ENCODE data around the gene SLC2A5. TPM values are rescaled to one million over a fixed set of nuclear protein-coding genes. Genes with fewer than 3 reads are reported as not detected.

SLC2A5 gene
- total and polyA plus RNA-seq, 4 donors: 0.31 to 17.5 (median 8.1) TPM

DNA sequence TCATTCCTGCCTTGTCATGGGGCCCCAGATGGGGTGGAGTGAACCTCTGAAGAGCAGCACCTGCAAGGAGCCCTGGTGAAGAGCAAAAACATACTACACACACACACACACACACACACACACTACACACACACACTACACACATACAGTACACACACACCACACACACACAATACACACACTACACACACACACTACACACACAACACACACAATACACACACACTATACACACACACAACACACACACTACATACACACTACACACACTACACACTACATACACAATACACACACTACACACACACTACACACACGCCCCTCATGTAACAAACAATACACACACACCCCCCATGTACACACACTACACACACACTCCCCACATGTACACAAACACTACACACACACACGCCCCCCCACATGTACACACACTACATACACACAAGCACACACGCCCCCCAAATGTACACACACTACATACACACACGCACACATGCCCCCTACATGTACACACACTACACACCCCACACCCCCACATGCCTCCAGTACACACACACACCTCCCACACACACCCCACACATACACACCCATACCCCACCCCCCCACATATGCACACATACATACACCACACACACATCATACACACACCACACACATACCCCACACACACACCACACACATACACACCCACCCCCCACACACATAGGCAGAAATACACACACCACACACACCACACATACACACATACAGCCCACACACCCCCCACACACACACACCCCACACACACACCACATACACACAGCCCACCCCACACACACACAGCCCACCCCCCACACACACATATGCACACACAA is 9.3 kb downstream of the SLC2A5 start:
- 90 to 91% methylated on average over 4 of the region's 4 CpGs for WGBS, 2 donors
- no peaks in the 10 kb centered on the region for H3K9me3 ChIP-seq (ENCODE audit: control insufficient read depth, low read length)
- no peak for ATAC-seq (ENCODE audit: low FRiP score)

DNA sequence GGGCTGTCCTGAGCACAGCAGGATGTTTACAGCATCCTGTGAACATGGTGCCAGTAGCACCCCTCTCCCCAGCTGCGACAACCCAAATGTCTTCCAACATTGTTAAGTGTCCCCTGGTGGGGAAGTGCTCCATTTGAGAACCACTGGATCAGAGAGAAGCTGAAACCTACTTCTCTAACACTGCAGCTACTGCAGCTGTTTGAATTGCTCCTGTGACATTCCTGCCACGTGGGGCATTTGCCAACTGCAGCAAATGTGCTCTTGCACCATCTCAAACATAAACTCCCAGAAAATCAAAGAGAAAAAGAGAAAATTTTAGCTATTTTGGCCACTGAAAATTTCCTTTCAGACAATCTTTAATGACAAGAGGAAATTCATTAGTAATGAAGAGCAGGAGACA is 11.0 kb downstream of the SLC2A5 start:
- H3K27me3 ChIP-seq (ENCODE audit: control insufficient read depth in 1 of 2, insufficient read depth in 2 of 2, low read length in 1 of 2): no peaks in the 10 kb centered on the region
- no peak for DNase-seq
- H3K27ac ChIP-seq (ENCODE audit: low read depth in 1 of 2, low read length in 2 of 2): no peak overlapping the region
- no peaks in the 10 kb centered on the region for H3K9me3 ChIP-seq (ENCODE audit: control insufficient read depth, low read length)
- H3K4me3 ChIP-seq (ENCODE audit: low read length in 2 of 2): no peak overlapping the region
- intact Hi-C loops (cut with DNase I): no loop called here
- H3K36me3 ChIP-seq (ENCODE audit: control insufficient read depth in 1 of 2, insufficient read depth in 2 of 2, low read length in 1 of 2): no peaks in the 10 kb centered on the region
- no peaks in the 10 kb centered on the region for H3K4me1 ChIP-seq (ENCODE audit: control insufficient read depth in 1 of 2, insufficient read depth in 2 of 2, low read length in 2 of 2)
- 69 to 76% methylated on average over 2 of the region's 2 CpGs for WGBS, 2 donors
- ATAC-seq (ENCODE audit: low FRiP score): no peak

More for the DNA sequence above, 9.3 kb downstream of the SLC2A5 start:
- no peak for DNase-seq
- Histone ChIP-seq H3K27me3 (ENCODE audit: control insufficient read depth in 1 of 2, insufficient read depth in 2 of 2, low read length in 1 of 2) (no peaks in the 10 kb centered on the region), H3K4me3 (ENCODE audit: low read length in 2 of 2) (no peak overlapping the region), H3K36me3 (ENCODE audit: control insufficient read depth in 1 of 2, insufficient read depth in 2 of 2, low read length in 1 of 2) (no peaks in the 10 kb centered on the region), H3K4me1 (ENCODE audit: control insufficient read depth in 1 of 2, insufficient read depth in 2 of 2, low read length in 2 of 2) (no peaks in the 10 kb centered on the region), H3K27ac (ENCODE audit: low read depth in 1 of 2, low read length in 2 of 2) (no peak overlapping the region)
- intact Hi-C loops (cut with DNase I): no loop called here

DNA sequence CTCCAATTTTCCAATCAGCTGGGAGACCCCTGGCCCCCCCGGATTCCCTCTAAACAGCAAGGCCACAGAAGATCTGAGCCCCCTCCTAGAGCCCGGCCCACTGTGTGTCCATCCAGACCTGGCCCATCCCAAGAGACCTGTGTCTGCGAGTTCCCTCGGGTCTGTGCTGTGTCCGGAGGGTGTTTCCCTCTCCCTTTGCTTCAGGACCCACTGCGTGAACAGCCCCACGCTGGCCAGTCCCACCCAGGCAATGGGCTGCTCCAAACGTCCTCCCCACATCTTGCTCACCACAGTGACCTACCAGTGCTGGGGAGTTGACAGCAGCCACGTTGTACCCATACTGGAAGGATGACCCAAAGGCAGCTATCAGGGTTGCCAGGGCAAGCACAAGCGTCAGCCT is 11.6 kb downstream of the SLC2A5 start:
- no peaks in the 10 kb centered on the region for H3K27me3 ChIP-seq (ENCODE audit: control insufficient read depth in 1 of 2, insufficient read depth in 2 of 2, low read length in 1 of 2)
- H3K4me1 ChIP-seq (ENCODE audit: control insufficient read depth in 1 of 2, insufficient read depth in 2 of 2, low read length in 2 of 2): no peaks in the 10 kb centered on the region
- DNase-seq (no peak), ATAC-seq (ENCODE audit: low FRiP score) (no peak)
- H3K27ac ChIP-seq (ENCODE audit: low read depth in 1 of 2, low read length in 2 of 2): no peak overlapping the region
- 88 to 89% methylated on average over 10 of the region's 10 CpGs for WGBS, 2 donors
- no peak overlapping the region for H3K4me3 ChIP-seq (ENCODE audit: low read length in 2 of 2)
- intact Hi-C loops (cut with DNase I): no loop called here
- H3K9me3 ChIP-seq (ENCODE audit: control insufficient read depth, low read length): no peaks in the 10 kb centered on the region
- H3K36me3 ChIP-seq (ENCODE audit: control insufficient read depth in 1 of 2, insufficient read depth in 2 of 2, low read length in 1 of 2): no peaks in the 10 kb centered on the region

DNA sequence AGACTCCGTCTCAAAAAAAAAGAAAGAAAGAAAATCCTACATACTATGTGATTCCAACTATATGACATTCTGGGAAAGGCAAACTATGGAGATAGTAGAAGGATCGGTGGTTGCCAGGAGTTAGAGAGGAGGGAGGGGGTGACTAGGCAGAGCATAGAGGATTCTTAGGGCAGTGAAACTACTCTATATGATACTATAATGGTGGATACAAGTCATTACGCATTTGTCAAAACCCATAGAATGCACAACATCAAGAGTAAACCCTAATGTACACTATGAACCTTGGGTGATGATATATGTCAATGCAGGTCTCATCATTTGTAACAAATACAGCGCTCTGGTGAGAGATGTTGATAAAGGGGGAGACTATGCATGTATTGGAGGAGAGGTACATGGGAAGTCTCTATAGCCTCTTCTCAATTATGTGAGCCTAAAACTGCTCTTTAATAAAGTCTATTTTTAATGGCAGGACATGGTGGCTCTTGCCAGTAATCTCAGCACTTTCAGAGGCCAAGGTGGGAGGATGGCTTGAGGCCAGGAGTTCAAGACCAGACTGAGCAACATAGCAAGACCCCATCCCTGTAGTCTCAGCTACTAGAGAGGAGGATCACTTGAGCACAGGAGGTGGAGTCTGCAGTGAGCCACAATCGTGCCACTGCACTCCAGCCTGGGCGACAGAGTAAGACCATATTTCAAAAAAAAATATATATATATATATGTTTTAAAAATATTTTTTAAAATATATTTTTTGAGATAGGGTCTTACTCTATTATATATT is 17.0 kb downstream of the SLC2A5 start:
- no peaks in the 10 kb centered on the region for H3K36me3 ChIP-seq (ENCODE audit: control insufficient read depth in 1 of 2, insufficient read depth in 2 of 2, low read length in 1 of 2)
- no peaks in the 10 kb centered on the region for H3K9me3 ChIP-seq (ENCODE audit: control insufficient read depth, low read length)
- H3K4me1 ChIP-seq (ENCODE audit: control insufficient read depth in 1 of 2, insufficient read depth in 2 of 2, low read length in 2 of 2): no peaks in the 10 kb centered on the region
- no peak for ATAC-seq (ENCODE audit: low FRiP score)
- DNase-seq: no peak
- no peak overlapping the region for H3K4me3 ChIP-seq (ENCODE audit: low read length in 2 of 2)
- no peaks in the 10 kb centered on the region for H3K27me3 ChIP-seq (ENCODE audit: control insufficient read depth in 1 of 2, insufficient read depth in 2 of 2, low read length in 1 of 2)
- WGBS, 2 donors: 86 to 90% methylated on average over 6 of the region's 6 CpGs
- no peak overlapping the region for H3K27ac ChIP-seq (ENCODE audit: low read depth in 1 of 2, low read length in 2 of 2)
- intact Hi-C loops (cut with DNase I): no loop called here

DNA sequence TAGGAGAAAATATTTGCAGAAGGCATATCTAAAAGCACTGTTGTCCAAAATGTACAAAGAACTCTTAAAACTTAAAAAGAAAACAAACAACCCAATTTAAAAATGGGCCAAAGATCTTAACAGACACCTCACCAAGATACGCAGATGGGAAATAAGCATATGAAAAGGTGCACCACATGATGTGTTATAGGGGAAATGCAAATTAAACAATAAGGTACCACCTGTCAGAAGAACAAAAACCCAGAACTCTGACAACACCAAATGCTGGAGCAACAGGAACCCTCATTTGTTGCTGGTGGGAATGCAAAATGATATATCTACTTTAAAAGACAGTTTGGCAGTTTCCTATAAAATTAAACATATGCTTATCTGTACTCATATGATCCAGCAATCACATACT is 18.1 kb downstream of the SLC2A5 start:
- no peaks in the 10 kb centered on the region for H3K36me3 ChIP-seq (ENCODE audit: control insufficient read depth in 1 of 2, insufficient read depth in 2 of 2, low read length in 1 of 2)
- ATAC-seq (ENCODE audit: low FRiP score): no peak
- no peaks in the 10 kb centered on the region for H3K4me1 ChIP-seq (ENCODE audit: control insufficient read depth in 1 of 2, insufficient read depth in 2 of 2, low read length in 2 of 2)
- no peak overlapping the region for H3K4me3 ChIP-seq (ENCODE audit: low read length in 2 of 2)
- no peak overlapping the region for H3K27ac ChIP-seq (ENCODE audit: low read depth in 1 of 2, low read length in 2 of 2)
- no peaks in the 10 kb centered on the region for H3K9me3 ChIP-seq (ENCODE audit: control insufficient read depth, low read length)
- DNase-seq: no peak
- no peaks in the 10 kb centered on the region for H3K27me3 ChIP-seq (ENCODE audit: control insufficient read depth in 1 of 2, insufficient read depth in 2 of 2, low read length in 1 of 2)
- WGBS, 2 donors: 32 to 40% methylated on average over 1 of the region's 1 CpG
- intact Hi-C loops (cut with DNase I): no loop called here

DNA sequence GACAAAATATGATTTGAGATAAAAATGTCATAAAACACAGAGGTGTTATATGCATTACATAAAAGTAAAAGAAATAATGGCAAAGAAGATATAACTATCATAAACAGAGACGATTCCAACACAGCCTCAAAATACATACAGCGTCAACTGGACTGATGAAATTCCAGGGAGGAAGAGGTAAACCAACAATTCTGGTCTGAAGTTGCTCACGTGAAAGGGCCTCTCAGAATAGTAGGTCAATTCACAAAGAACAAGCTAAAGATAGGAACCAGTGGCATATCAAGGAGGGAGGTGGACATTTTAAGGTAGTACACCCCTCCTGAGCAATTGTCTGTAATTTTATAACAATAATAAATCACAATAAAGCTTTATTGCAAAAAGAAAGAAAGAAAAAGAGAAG is 18.6 kb downstream of the SLC2A5 start:
- no peak overlapping the region for H3K4me3 ChIP-seq (ENCODE audit: low read length in 2 of 2)
- intact Hi-C loops (cut with DNase I): no loop called here
- no peak for DNase-seq
- no peak overlapping the region for H3K27ac ChIP-seq (ENCODE audit: low read depth in 1 of 2, low read length in 2 of 2)
- H3K4me1 ChIP-seq (ENCODE audit: control insufficient read depth in 1 of 2, insufficient read depth in 2 of 2, low read length in 2 of 2): no peaks in the 10 kb centered on the region
- no peak for ATAC-seq (ENCODE audit: low FRiP score)
- no peaks in the 10 kb centered on the region for H3K27me3 ChIP-seq (ENCODE audit: control insufficient read depth in 1 of 2, insufficient read depth in 2 of 2, low read length in 1 of 2)
- H3K36me3 ChIP-seq (ENCODE audit: control insufficient read depth in 1 of 2, insufficient read depth in 2 of 2, low read length in 1 of 2): no peaks in the 10 kb centered on the region
- 64 to 65% methylated on average over 3 of the region's 3 CpGs for WGBS, 2 donors
- no peaks in the 10 kb centered on the region for H3K9me3 ChIP-seq (ENCODE audit: control insufficient read depth, low read length)

DNA sequence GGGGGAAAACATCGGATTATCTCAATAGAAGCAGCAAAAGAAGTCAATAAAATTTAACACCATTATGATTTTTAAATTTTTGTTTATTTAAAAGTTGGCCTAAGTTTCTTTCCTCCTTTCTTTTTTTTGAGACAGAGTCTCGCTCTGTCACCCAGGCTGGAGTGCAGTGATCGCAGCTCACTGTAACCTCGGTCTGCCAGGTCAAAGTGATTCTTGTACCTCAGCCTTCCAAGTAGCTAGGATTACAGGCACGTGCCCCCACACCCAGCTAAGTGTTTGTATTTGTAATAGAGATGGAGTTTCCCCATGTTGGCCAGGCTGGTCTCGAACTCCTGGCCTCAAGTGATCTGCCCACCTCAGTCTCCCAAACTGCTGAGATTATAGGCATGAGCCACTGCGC is 20.9 kb downstream of the SLC2A5 start:
- no peaks in the 10 kb centered on the region for H3K27me3 ChIP-seq (ENCODE audit: control insufficient read depth in 1 of 2, insufficient read depth in 2 of 2, low read length in 1 of 2)
- no peak overlapping the region for H3K4me3 ChIP-seq (ENCODE audit: low read length in 2 of 2)
- WGBS, 2 donors: 83 to 87% methylated on average over 7 of the region's 7 CpGs
- no peak for ATAC-seq (ENCODE audit: low FRiP score)
- no peak overlapping the region for H3K27ac ChIP-seq (ENCODE audit: low read depth in 1 of 2, low read length in 2 of 2)
- no peak for DNase-seq
- no peaks in the 10 kb centered on the region for H3K9me3 ChIP-seq (ENCODE audit: control insufficient read depth, low read length)
- no peaks in the 10 kb centered on the region for H3K4me1 ChIP-seq (ENCODE audit: control insufficient read depth in 1 of 2, insufficient read depth in 2 of 2, low read length in 2 of 2)
- no peaks in the 10 kb centered on the region for H3K36me3 ChIP-seq (ENCODE audit: control insufficient read depth in 1 of 2, insufficient read depth in 2 of 2, low read length in 1 of 2)
- intact Hi-C loops (cut with DNase I): no loop called here

DNA sequence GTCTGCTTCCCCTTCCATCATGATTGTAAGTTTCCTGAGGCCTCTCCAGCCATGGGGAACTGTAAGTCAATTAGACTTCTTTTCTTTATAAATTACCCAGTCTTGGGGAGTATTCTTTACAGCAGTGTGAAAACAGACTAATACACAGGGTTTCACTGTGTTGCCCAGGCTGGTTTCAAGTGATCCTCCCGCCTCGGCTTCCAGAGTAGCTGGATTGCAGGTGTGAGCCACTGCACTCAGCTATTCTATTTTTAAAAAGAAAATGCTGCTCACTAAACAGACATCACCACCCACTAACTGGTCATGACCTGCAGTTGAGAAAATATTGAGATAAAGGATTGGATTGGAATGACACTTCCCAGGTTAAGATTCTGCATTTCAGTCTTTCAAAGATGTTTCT is 22.4 kb downstream of the SLC2A5 start:
- Histone ChIP-seq H3K27me3 (ENCODE audit: control insufficient read depth in 1 of 2, insufficient read depth in 2 of 2, low read length in 1 of 2) (no peaks in the 10 kb centered on the region), H3K9me3 (ENCODE audit: control insufficient read depth, low read length) (no peaks in the 10 kb centered on the region), H3K4me3 (ENCODE audit: low read length in 2 of 2) (no peak overlapping the region), H3K36me3 (ENCODE audit: control insufficient read depth in 1 of 2, insufficient read depth in 2 of 2, low read length in 1 of 2) (no peaks in the 10 kb centered on the region), H3K4me1 (ENCODE audit: control insufficient read depth in 1 of 2, insufficient read depth in 2 of 2, low read length in 2 of 2) (no peaks in the 10 kb centered on the region), H3K27ac (ENCODE audit: low read depth in 1 of 2, low read length in 2 of 2) (no peak overlapping the region)
- DNase-seq (no peak), ATAC-seq (ENCODE audit: low FRiP score) (no peak)
- intact Hi-C loops (cut with DNase I): no loop called here
- 93 to 94% methylated on average over 2 of the region's 2 CpGs for WGBS, 2 donors

All from aorta (tissue), 5 donors.